GM18870 (cell line): ENCODE results near the gene KLC1.

Experiments
- ATAC-seq: cut with Tn5 transposase; IDR thresholded peaks from one replicate; pipeline ENCODE4 v1.9.1; 2021; ENCODE audit warnings: moderate library complexity; ENCODE audit not compliant: unreplicated experiment

The KLC1 gene

DNA sequence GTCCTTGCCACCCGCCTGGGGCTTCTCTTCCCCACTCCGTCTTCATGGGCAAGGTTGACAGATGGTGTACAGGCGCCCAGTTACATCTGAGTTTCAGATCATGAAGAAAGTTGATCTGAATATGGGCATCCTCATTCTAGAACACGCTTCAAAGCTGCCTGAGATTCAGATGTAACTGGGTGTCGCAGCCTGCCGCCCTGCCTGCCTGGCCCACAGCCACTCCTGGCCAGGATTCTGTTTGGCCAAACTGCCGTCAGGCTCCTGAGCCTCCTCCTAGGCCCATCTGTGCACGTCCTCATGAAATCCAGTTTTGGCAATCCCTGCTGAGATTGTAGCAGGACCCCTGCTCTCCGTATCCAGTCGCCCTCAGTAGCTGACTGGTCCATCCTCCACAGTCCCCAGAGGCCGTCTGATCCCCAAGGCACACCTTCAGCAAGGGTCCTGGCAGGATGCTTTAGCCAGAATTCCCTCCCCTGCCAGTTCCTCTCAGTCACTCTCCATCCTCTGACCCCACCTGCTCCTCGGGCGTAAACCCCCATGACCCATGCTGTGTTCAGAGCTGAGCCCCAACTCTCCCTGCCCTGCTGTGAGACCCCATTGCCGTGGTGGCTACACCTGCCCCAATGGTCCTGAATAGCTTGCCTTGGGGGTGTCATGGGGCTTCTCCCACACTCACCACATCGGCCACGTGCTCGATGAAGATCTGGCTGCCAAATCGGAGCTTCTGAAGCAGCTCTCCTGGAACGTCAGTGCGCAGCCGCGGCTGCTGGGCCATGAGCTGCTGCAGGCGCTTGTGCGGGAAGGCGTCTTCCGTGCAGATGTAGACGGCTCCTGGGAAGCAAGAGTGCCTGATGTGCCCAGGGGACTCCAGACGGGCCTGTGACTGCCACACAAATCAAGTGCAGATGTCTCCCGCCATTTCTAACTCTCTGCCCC, 73.8 kb downstream of the KLC1 start:
- no peak for ATAC-seq

DNA sequence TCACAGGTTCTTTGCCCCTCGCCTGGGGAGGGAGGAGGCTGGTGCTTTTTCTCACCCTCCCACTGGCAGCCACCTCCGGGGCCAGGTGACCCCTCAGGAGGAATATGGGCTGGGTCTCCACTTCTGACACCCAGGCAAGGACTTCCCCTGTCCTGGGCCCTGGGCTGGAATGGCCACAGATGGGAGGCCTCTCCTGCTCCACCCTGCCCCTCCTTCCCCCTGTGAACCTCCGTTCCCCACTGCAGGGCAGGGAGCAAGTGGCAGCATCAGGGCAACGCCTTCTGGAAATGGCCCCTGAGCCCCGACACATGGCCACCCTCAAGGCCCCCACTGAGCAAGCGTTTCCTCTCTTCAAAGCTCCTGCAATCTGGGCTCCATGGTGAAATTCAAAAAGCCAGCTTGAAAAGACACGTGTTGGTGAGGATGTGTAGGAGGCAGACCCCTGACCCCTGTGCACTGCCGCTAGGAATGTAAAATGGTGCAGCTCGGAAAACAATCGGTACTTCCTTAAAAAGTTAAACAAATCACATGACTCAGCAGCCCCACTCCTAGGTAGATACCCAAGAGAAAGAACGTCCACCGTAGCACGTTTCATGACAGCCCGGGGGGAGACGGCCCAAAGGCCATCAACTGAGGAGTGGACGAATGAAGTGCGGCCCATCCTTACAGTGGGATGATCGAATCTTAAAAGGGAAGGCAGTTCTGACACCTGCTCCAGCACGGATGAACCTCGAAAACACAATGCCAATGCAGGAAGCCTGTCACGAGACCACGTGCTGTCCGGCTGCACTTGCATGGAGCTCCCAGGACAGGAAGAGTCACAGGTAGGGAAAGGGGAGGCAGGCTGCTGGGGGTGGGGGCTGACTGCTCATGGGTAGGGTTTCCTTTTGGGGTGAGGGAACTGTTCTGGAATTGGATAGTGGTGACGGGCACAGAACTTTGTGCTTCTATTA, 74.7 kb downstream of the KLC1 start:
- ATAC-seq: no peak

DNA sequence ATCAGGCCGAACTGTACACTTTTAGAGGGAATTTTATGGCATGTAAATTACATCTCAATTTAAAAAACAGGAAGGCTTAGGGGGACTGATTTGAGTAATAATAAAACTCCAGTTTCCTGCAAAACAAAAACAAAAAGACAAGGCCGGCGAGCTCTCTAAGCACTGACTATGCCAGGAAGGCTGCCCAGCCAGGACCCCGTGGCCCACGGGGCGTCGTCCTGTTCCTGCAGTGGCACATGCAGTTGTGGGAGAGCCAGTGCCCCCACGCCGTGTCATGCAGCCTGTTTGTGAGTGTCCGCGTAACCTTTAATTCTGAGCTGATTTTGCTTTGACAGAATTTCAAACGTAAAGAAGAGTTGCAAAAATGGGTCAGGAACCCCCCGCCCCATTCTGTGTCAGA, 75.7 kb downstream of the KLC1 start:
- ATAC-seq: no peak

DNA sequence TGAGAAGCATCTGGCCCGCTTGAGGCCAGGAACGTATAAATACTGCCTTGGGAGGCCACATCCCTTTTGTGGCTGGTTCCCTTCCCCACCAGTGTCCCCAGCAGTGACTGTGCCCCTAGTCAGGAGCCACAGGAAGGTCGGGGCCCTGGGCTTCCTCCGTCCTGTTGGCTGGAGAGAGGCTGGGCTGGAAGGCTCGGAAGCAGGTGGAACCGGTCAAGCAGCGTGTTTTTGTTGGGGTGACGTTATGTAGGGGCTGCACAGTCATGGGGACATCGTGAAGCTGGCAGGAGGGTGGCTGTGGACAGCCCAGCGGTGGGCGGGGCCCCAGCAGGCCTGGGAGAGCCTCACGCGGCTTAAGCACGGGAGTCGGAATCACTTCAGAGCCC, 76.1 kb downstream of the KLC1 start:
- ATAC-seq: no peak

DNA sequence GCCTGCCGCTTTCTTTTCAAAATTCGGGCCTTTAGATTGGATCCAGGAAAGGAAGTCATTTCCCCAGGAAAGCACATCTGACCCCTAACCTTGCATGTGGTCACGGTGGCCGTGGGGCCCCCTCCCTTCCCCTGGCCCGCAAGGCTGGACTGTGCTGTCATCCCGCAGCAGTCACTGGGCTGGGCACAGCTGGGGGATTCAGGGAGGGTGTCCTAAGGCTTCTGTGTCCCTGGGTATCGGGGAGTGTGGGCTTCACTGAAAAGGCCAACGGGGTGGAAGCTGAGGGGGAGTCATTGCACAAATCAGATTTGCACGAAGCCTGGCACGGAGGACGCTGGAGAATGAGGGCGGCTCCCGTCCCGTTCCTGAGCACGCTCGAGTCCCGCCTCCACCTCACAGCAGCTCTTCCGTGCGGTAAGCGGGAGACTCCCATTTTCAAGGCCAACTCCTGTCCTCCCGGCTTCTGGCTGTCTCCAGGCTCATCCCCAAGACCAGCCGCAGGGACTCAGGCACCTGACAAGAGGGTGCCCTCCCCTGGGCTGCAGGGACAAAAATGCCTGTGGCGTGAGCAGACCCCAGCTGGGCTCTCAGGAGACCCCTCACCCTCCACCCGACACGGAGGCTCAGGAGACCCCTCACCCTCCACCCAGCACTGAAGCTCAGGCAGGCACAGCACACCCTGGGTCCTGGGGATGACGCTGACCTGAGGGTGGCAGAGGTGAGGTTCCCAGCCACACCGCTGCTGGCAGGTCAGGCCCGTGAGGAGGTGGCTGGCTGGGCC, 76.7 kb downstream of the KLC1 start:
- no peak for ATAC-seq

DNA sequence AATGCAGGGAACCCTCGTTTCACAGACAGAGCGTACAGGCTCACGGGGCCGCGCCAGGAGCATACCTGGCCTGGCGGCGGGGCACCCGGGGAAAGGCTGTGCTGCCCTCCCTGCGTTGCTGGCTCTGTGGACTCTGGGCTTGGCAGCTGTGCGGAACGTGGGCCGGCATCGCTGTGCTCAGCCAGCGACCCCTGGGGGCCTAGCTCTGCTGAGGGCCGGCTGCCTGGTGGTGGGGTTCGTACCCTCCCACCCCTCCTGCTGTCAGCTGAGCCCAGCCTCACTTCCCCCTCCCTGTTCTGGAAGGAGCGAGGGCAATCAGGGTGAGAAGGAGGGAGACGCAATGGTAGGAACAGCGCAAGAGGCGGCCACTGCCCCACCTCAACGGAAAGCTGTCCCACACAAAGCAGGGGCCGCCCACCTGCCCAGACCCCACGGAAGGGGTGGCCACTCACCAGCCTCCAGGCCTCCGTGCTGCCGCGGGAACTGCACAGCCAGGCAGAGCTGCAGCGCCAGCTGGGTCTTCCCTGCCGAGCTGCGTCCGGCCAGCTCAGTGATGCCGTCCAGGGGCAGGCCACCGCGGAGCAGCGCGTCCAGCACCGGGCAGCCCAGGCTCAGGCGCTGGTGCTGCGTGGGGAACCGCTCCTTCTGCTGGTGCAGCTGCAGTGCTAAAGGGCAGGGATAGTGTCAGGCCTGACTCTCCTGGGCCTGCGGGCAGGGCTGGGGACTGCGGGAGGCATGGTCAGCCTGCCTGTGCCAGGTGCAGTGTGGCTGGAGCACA, 77.7 kb downstream of the KLC1 start:
- no peak for ATAC-seq

DNA sequence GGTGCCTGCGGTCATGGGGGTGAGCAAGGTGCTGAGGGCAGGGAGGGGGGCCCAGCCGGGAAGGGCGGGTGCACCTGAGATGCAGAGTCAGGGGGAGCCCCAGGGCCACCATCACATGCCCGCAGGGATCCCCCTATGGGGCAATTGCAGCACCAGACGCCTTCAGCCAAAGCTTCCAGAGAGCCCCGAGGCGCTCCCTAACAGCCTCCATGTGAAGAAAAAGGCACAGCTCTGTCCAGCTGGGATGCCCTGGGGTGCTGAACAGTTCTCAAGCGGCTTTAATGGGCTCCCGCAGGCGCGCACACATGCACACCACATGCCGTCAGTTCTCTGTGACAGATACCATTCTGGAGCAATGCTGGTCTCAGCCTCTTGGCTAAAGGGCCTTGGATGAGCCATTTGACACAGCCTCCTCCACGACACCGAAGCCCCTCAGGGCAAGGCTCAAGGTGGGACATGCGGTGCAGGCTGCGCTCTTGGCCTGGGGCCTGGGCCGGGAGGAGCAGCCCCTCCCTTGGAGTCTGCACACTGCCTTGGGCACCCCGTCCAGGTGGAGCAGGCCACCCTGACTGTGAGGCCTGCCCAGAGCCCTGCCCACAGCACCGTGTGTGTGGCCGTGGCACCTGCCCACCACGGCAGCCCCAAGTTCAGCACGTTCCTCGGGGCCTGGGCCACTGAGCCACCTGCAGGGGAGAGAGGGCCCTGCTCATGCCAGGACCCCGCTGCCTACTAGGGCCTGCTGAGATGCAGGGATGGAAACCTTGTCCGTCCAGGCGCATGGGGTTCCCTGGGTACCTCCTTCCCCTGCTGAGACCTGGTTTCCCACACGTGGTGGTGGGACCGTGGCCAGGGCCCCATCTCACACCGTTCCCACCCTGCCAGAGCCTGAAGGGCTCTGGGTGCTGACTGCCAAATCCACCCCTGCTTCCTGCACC, 78.6 kb downstream of the KLC1 start:
- no peak for ATAC-seq

DNA sequence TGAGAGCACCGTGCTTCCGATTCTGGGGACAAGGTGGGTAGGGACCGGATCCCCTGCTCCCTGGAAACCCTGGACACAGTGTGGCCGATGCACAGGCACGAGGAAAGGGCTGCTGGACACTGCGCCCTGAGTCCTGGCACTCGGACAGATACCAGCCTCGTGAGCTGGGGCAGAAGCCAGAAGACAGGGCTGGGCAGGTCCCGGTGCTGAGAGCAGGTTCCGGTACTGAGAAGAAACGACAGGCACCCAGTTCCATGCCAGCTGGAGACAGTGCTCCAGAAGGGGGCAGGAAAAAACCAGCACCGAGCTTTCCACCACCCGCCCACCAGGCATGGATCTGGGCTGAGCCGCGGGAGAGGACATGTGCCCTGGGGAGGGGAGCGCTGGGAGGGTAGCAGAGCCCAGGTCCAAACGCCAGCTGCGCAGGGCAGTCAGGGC, 79.8 kb downstream of the KLC1 start:
- ATAC-seq: no peak

DNA sequence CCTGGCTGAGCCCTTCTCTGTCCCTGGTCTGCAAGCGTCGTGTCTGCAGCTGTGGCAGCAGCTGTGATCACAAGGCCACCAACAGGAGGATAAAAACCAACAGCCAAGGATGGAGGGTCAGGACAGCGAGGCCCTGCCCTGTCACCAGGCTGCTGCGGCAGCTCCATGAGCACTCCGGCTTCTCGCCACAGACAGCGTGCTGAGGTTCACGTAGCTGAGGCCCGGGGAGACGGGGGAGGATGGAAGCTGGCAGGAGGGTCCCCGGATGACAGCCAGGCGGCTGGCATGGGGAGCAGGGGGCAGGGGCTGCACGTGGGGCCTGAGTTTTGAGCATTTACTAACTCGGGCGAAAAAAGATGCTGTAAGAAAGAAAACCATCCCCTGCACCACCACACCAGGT, 80.8 kb downstream of the KLC1 start:
- no peak for ATAC-seq

DNA sequence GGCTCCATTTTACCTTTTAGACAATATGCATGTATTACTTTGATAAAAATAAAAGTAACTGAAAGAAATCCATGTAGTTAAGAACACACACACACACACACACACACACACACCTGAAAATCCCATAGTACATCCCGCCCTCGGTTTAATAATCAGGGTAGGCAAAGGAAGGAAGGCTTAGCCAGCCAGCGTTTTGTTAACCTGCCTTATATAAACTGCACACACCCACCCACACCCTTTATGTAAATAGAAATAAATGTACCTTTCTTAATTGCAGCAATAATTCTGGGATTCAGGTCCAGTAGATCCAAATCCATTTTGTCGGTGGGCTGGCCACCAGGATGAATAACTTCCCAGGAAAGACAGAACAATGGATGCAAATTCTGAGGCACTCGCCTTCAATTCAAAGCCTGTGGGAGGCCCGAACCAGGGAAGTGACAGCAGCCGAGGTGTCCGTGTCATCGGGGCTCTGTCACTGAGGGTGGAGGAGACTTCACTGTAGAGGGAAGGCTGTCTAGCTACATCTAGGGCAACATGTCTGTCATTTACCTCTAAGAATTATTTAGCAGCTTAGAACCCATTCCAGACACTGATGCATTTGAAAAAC, 81.9 kb downstream of the KLC1 start:
- ATAC-seq: no peak

DNA sequence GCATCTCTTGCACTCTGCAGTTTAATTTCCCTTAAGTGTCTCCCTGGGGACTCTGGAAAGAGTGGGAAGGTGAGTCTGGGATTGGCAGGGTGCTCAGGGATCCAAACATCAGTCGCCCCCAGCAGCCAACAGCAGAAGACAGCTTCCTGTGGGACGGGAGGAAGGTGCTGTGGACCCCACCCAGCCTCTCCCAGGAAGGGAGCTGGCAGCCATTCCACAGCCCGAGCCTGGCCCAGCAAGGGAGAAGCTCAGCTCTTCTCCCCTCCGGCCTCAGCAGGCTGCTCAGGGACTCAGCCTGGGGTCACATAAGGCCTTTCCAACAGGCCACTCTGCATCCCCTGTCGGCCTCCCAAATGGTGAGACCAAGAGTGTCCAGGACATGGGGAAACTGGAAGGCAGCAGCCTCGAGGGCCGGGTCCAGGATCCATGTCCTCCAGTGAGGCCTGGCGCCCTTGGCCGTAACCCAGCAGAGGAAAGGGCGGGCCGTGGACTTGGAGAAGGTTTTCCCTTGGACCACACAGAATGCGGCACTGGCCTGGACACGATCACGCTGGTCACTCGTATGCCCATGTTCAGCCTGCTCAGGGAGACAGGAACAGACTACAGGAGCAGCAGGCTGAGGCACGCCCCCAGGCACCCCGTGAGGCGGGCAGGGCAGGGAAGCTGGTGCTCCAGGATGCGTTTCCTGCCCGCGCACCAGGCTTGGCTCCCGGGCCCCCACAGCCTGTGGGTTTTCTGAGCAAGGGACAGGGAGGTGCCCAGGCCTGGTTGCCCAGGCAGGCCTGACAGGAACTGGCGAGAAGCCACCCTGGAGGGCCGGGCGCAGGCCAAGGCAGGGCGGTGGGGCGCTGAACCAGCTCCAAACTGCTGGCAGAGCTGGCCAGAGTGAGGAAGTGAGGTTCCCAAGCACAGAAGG, 82.8 kb downstream of the KLC1 start:
- ATAC-seq: no peak

DNA sequence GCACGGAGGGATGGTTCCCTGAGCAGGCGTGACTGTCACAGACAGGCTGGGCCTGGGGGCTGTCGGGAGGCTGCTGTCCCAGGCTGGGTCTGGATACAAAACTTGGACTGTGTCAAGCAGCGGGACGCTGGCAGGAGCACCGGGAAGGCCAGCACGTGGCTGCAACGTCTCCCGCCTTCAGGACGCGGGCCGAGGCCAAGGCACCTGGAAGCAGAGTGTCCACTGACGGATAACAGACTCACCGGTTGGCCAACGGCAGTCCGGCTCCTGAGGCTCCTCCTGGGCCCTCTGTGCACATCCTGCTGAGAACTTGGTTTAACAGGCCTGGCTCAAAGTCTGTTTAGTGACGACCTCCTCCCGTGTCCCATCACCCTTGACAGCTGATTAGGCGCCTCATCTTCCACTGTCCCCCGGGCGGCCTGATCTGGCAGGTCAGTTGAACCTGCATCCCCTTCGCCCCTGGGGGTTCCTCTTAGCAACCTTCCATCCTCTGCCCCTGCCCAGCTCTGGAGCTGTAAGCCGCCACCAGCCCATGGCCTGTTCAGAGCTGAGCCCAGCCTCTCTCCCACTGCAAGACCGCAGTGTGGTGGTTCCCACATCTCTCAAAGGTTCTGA, 83.7 kb downstream of the KLC1 start:
- no peak for ATAC-seq

DNA sequence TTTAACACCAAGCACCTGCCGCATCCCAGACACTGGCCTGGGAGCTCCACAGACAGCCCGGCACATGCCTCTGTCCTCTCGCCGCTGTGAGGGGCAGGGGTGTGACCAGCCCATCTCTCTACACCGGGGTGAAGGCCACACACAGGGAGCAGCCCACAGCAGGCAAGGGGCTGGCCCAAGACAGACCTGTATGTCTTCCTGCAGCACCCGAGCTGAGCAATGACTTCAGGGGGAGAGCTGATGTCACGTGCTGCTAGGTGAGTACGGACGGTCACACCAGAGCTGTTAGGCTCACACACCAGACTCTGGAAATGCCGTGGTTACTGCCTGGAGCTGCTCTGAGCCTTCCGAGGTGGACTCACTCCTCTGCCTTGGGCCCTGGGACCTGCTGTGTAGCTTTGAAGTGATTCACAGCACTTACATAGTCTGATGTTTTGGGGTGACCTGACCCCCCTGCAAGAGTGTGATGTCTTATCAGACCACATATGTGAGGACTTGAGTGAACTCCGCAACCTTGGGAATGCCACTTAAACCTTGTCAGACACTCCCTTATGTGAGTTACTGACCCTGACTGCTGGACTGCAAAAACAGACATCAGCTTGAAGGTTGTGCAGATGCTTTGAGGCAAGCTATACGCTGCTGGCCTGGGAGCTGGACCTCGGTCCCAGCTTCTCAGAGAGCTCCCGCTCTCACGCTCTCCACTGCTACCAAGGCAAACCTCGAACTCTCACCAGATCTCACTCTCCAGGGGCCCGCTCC, 84.5 kb downstream of the KLC1 start:
- no peak for ATAC-seq

DNA sequence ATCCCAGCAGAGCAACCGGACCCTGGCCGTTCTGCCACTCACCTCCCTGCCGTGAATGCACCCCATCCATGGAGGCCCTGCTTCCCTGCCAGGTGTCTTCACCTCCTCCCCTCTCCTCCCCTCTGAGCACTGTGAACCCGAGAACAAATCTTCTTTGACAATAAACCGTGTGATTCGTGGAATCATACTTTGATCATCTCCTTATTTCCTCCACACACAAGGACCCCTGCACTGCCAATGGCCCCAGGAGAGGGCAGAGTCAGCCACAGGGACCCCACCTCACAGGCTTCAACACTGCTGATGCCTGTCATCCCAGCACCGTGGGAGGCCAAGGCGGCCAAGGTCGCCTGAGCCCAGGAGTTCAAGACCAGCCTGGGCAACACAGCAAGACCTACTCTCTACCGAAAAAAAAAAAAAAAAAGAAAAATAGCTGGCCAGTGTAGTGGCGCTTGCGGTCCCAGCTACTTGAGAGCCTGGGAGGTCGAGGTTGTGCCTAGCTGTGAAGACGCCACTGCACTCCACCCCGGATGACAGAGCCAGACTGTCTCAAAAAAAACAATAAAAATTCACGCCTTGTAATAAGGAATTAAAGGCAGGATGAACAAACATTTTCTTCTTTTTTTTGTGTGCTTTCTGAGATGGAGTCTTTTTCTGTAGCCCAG, 85.2 kb downstream of the KLC1 start:
- ATAC-seq: no peak

DNA sequence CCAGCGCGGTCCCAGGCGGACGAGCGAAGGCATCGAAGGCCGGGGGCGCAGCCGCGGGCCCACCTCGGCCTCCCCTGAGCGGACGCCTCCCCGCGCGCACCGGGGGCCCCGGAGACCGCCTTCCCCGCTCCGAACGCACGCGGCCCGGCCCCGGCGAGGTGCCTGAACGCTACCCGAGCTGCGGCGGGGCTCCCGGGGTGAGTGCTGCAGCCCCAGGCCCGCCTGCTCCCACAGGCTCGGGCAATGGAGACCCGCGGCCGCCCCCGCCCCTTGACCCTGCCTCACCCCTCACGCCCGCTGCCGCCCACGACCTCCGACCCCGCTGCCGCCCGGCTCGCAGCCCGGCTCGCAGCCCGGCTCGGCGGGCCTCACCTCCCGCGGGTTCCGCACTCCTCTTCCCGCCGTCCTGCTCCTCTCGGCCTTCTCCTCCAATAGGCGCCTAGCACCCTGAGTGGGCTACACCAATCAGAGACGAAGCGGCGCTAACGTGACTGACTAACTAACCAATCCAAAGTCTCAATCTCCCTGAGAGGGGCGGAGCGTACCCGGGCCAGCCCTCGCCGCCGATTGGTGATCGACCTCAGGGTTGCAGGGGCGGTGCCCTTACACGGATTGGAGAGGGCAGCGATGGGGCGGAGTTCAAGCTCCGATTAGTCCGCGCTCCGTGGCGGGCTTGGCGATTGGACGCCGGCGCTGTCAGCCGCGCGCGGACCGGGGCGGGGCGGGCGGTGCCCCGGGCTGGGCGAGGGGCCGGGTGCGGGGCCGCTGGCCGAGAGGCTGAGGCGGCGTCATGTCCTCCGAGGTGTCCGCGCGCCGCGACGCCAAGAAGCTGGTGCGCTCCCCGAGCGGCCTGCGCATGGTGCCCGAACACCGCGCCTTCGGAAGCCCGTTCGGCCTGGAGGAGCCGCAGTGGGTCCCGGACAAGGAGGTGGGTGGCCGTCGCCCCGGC, 86.3 kb downstream of the KLC1 start, which contains the start of the genes XRCC3 and ZFYVE21:
Gene XRCC3 (minus strand): TSS at position 400 of the 949 bp plus-strand sequence. CDS start 4,364 bp downstream, outside the sequence.
Gene ZFYVE21 (plus strand): TSS at position 759 of the 949 bp plus-strand sequence. CDS start 32 bp downstream, at position 791.
- peak; percentile 98 for ATAC-seq
